ENCODE results near the gene IRX2. TPM values are rescaled to one million over a fixed set of nuclear protein-coding genes. Genes with fewer than 3 reads are reported as not detected.

Gene IRX2
- total and polyA plus RNA-seq, 2 donors (not counting 1 experiment from before 2014, with no cell fraction given): not detected

DNA sequence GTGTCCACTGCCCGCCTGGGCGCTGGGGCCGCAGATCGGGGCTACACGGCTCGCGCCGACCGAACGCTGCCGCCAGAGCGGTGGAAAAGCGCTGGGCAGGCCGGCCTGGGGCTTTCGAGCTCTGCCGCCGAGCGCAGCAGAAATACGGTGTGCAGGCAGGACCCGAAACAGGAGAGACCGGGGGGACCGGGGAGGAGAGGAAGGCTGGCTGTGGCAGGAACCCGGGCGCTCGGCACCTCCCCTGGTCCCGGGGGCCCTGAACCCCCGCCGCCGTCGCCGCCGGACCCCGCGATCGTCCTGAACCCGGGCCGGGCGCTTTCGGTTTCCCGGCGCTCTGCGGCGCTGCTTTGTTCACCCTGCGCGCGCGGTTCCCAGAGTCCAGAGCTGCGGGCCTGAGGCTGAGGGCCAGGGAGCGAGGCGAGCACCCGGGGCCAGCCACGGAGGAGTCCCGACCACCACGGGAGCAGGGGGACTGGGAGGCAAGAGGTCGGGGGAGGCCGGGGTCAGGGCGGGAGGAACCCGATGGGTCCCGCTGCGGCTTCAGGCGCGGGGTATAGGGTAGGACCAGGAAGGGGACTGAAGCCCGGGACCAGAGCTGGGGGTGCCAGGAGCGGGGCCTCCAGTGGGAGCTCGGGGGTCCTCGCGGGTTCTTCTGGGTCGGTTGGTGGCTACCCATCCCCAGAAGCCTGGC, 12.0 kb downstream of the IRX2 start:
- ChIA-PET POLR2A (no interaction called here), CTCF (no interaction called here)
- Histone ChIP-seq H3K9ac (ENCODE audit: low read length) (no peak overlapping the region), H3K27me3 (replicated peaks in 1 of 4; ENCODE audit: control extremely low read depth in 1 of 4, control insufficient read depth in 3 of 4, insufficient read depth in 4 of 4, low read length in 3 of 4) (peaks cover 0 to 40% (median 26%) of the 10 kb centered on the region in 4 experiments), H3K4me1 (ENCODE audit: control insufficient read depth in 2 of 2, insufficient read depth in 2 of 2, low read length in 2 of 2) (peaks cover 0 to 2% of the 10 kb centered on the region in 2 donors), H3K4me3 (ENCODE audit: control extremely low read depth in 1 of 5, extremely low read depth in 1 of 5, insufficient read depth in 1 of 5, low read depth in 2 of 5, low read length in 4 of 5) (no peak overlapping the region), H4K20me1 (ENCODE audit: control insufficient read depth, insufficient read depth, low read length, poor library complexity, severe bottlenecking) (no peaks in the 10 kb centered on the region), H3K9me3 (ENCODE audit: control extremely low read depth in 1 of 3, control insufficient read depth in 2 of 3, insufficient read depth in 1 of 3, low read length in 2 of 3) (peaks cover 0 to 21% (median 0%) of the 10 kb centered on the region in 3 donors), H3K36me3 (replicated peaks in 1 of 2; ENCODE audit: control extremely low read depth in 1 of 2, control insufficient read depth in 1 of 2, extremely low read depth in 1 of 2, insufficient read depth in 2 of 2, low read length in 1 of 2) (no peaks in the 10 kb centered on the region), H3K4me2 (replicated peaks; ENCODE audit: low read depth, low read length, poor library complexity, severe bottlenecking) (peak overlapping the region; percentile 25), H3K27ac (ENCODE audit: low read length in 2 of 2) (no peak overlapping the region), H2AFZ (ENCODE audit: insufficient read depth, low read depth, low read length, poor library complexity, severe bottlenecking) (no peak overlapping the region), H3K79me2 (ENCODE audit: control insufficient read depth, insufficient read depth, low read length) (no peaks in the 10 kb centered on the region)
- Mint-ChIP-seq H3K4me3 (no peak overlapping the region), H3K27me3 (peaks cover 60% of the 10 kb centered on the region), H3K9me3 (ENCODE audit: insufficient read depth) (no peaks in the 10 kb centered on the region), H3K27ac (no peak overlapping the region), H3K4me1 (no peaks in the 10 kb centered on the region)
- DNase-seq (no peak), ATAC-seq (ENCODE audit: low read depth) (no peak)
- TF ChIP-seq EZH2 (IDR thresholded peaks at IDR 0.05; ENCODE audit: borderline replicate concordance, insufficient read depth, low read depth, low read length, poor library complexity, severe bottlenecking): no peak
- TF ChIP-seq, protein P1, sequence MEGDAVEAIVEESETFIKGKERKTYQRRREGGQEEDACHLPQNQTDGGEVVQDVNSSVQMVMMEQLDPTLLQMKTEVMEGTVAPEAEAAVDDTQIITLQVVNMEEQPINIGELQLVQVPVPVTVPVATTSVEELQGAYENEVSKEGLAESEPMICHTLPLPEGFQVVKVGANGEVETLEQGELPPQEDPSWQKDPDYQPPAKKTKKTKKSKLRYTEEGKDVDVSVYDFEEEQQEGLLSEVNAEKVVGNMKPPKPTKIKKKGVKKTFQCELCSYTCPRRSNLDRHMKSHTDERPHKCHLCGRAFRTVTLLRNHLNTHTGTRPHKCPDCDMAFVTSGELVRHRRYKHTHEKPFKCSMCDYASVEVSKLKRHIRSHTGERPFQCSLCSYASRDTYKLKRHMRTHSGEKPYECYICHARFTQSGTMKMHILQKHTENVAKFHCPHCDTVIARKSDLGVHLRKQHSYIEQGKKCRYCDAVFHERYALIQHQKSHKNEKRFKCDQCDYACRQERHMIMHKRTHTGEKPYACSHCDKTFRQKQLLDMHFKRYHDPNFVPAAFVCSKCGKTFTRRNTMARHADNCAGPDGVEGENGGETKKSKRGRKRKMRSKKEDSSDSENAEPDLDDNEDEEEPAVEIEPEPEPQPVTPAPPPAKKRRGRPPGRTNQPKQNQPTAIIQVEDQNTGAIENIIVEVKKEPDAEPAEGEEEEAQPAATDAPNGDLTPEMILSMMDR (IDR thresholded peaks at IDR 0.05): no peak
- 4% methylated on average over 68 of the region's 68 CpGs for whole genome bisulfite sequencing (ENCODE audit: insufficient coverage)
- intact Hi-C loops (cut with micrococcal nuclease): no loop called here

DNA sequence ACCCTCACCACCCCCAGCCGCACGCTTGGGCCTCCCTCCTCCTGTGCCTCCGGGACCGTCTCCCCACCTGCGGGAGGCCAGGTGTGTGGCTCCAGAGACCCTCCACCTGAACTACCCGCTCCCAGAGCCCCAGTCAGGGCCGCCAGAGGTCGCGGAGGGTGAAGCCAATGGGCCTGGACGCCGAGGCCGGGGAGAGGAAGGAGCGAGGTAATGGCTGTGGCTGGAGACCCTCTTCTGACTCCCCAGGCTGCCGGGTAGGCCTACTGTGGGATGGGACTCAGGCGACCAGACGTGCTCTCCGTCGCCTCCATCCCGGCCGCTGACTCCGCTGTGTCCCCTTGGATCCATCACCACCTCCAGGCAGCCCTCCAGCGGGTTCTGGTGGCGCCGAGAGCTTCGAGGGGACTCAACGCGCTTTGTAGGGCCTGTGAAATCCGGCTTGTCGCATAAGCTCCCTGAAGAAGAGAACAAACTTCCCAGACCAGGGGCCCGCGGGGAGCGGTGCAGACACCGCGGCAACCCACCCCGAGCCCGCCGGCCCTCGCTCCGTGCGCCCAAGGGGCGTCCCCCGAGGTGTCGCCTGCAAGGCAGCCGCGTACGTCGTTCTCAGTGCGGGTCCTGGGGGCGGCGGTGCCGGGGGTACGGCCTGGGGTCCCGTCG, 12.6 kb downstream of the IRX2 start:
- ATAC-seq (ENCODE audit: low read depth) (no peak), DNase-seq (no peak)
- no peak overlapping the region for H3K27ac ChIP-seq (ENCODE audit: low read length in 2 of 2)
- TF ChIP-seq, protein P1 (IDR thresholded peaks at IDR 0.05): no peak
- no peak for TF ChIP-seq EZH2 (IDR thresholded peaks at IDR 0.05; ENCODE audit: borderline replicate concordance, insufficient read depth, low read depth, low read length, poor library complexity, severe bottlenecking)
- no peaks in the 10 kb centered on the region for H3K79me2 ChIP-seq (ENCODE audit: control insufficient read depth, insufficient read depth, low read length)
- Mint-ChIP-seq H3K4me3 (no peak overlapping the region), H3K4me1 (no peaks in the 10 kb centered on the region), H3K9me3 (ENCODE audit: insufficient read depth) (no peaks in the 10 kb centered on the region), H3K27me3 (peaks cover 53% of the 10 kb centered on the region), H3K27ac (no peak overlapping the region)
- no peaks in the 10 kb centered on the region for H3K36me3 ChIP-seq (replicated peaks in 1 of 2; ENCODE audit: control extremely low read depth in 1 of 2, control insufficient read depth in 1 of 2, extremely low read depth in 1 of 2, insufficient read depth in 2 of 2, low read length in 1 of 2)
- peaks cover 0 to 38% (median 21%) of the 10 kb centered on the region in 4 experiments for H3K27me3 ChIP-seq (replicated peaks in 1 of 4; ENCODE audit: control extremely low read depth in 1 of 4, control insufficient read depth in 3 of 4, insufficient read depth in 4 of 4, low read length in 3 of 4)
- no peak overlapping the region for H3K4me3 ChIP-seq (ENCODE audit: control extremely low read depth in 1 of 5, extremely low read depth in 1 of 5, insufficient read depth in 1 of 5, low read depth in 2 of 5, low read length in 4 of 5)
- POLR2A ChIA-PET: no interaction called here
- H3K9me3 ChIP-seq (ENCODE audit: control extremely low read depth in 1 of 3, control insufficient read depth in 2 of 3, insufficient read depth in 1 of 3, low read length in 2 of 3): peaks cover 0 to 21% (median 0%) of the 10 kb centered on the region in 3 donors
- H3K9ac ChIP-seq (ENCODE audit: low read length): no peak overlapping the region
- H3K4me2 ChIP-seq (replicated peaks; ENCODE audit: low read depth, low read length, poor library complexity, severe bottlenecking): peak overlapping the region; percentile 25
- CTCF ChIA-PET: no interaction called here
- peaks cover 0 to 2% of the 10 kb centered on the region in 2 donors for H3K4me1 ChIP-seq (ENCODE audit: control insufficient read depth in 2 of 2, insufficient read depth in 2 of 2, low read length in 2 of 2)
- H2AFZ ChIP-seq (ENCODE audit: insufficient read depth, low read depth, low read length, poor library complexity, severe bottlenecking): no peak overlapping the region
- intact Hi-C loops (cut with micrococcal nuclease): no loop called here
- 16% methylated on average over 49 of the region's 54 CpGs for WGBS (ENCODE audit: insufficient coverage)
- no peaks in the 10 kb centered on the region for H4K20me1 ChIP-seq (ENCODE audit: control insufficient read depth, insufficient read depth, low read length, poor library complexity, severe bottlenecking)
